Spinal cord (tissue), 10 donors: ENCODE results near the gene MPP4. TPM values are rescaled to one million over a fixed set of nuclear protein-coding genes. Genes with fewer than 3 reads are reported as not detected.
A peak's percentile ranks its signal among the peaks of the same experiment; 100 is the strongest.
"Not testable (repeated sequence)": the region's sequence is repeated elsewhere in the genome, so short reads cannot be mapped to it uniquely, and the experiment has no call there.

Experiments used
- DNase-seq, 6 donors: peaks; one replicate each; pipeline versions ENCODE4 v3.0.0 to v3.0.0-alpha.2; 2013 to 2015; ENCODE audit warnings: low spot score in 6 of 6, low read depth in 4 of 6
- H3K27ac ChIP-seq: one replicate; pipeline ENCODE4 v1.5.1; 2013; ENCODE audit warnings: low read depth, low read length, control low read depth
- H3K27me3 ChIP-seq: one replicate; pipeline ENCODE4 v1.6.1; 2013; ENCODE audit warnings: low read length; ENCODE audit not compliant: control insufficient read depth, insufficient read depth
- H3K36me3 ChIP-seq: one replicate; pipeline ENCODE4 v1.6.1; 2013; ENCODE audit warnings: low read length; ENCODE audit not compliant: control insufficient read depth, insufficient read depth
- H3K4me1 ChIP-seq: one replicate; pipeline ENCODE4 v1.6.1; 2013; ENCODE audit warnings: low read length; ENCODE audit not compliant: control insufficient read depth, insufficient read depth
- H3K4me3 ChIP-seq: one replicate; pipeline ENCODE4 v1.5.1; 2013; ENCODE audit warnings: low read depth, low read length, control low read depth
- H3K9me3 ChIP-seq: one replicate; pipeline ENCODE4 v1.6.1; 2013; ENCODE audit warnings: low read length; ENCODE audit not compliant: control insufficient read depth, insufficient read depth
- WGBS: methylation state at CpG from one replicate; pipeline ENCODE4 v1.1.5; 2013; ENCODE audit warnings: missing lambda C conversion rate; ENCODE audit not compliant: insufficient coverage; 5-methylcytosine and 5-hydroxymethylcytosine counted together
- polyA plus RNA-seq, 2 donors: library from polyadenylated mRNA; unstranded; fragments of 120-200 nt; gene quantifications; one replicate each; pipeline ENCODE4 v1.2.1, GENCODE V29; 2013; ENCODE audit not compliant: insufficient read length in 2 of 2
- total RNA-seq, 2 donors: library from RNA; depleted of rRNA in 1 of 2; stranded (reverse); fragments of 120-200 nt in 1 of 2; fragments of >200 nt in 1 of 2; gene quantifications; one replicate each; pipeline versions ENCODE4 v1.2.3 to v1.2.4, GENCODE V29; 2013 to 2014
- donor health status: healthy.

The MPP4 gene
- total and polyA plus RNA-seq, 4 donors = 0.22 to 0.89 (median 0.28) TPM

DNA sequence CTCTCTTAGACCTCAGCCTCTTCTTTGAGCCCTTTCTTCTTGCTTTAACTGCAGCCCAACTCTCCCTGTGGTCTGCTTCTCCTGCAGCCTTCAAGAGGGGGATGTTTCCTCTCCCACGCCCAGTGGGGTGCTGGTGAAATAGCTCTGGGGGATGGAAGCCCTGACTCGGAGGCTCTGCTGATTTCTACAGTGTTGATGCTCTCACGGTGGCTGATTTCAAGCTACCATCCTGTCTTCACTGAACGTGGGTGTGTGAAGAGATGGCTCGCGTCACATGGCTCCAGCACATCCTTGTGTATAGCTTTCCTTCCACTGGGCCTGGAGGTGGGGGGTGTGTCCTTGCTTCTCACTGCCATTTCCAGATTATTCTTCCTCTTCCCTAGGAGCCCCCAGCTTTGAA, 20.0 kb downstream of the MPP4 start:
- WGBS = no CpG with 5 or more reads among the region's 6 CpGs
- H3K9me3 ChIP-seq = no peaks in the 10 kb centered on the region
- no peaks in the 10 kb centered on the region for H3K4me1 ChIP-seq
- H3K27ac ChIP-seq = no peak overlapping the region
- no peak overlapping the region for H3K4me3 ChIP-seq
- no peaks in the 10 kb centered on the region for H3K27me3 ChIP-seq
- no peak for DNase-seq
- no peaks in the 10 kb centered on the region for H3K36me3 ChIP-seq

DNA sequence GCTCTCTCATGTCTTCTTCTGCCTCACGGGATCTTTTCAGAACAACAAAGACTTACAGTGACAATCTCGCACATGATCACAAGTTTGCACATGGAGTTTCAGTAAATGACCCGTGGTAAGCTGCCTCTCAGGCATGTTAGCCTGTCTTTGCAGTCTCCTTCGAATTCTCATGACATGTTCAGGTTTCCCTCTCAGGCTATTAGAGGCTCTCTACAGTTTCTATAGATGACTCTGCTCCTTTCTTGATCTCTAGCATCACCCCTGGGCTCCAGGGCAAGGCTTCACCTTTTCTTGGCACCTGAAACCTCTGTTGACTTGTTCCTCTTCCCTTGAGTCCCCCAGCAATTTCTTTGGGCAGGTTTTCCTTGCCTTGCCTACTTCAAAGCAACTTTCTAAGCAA, 23.0 kb downstream of the MPP4 start:
- Histone ChIP-seq H3K9me3 (no peaks in the 10 kb centered on the region), H3K4me3 (no peak overlapping the region), H3K4me1 (no peaks in the 10 kb centered on the region), H3K27ac (no peak overlapping the region), H3K27me3 (no peaks in the 10 kb centered on the region), H3K36me3 (no peaks in the 10 kb centered on the region)
- WGBS = 91% methylated on average over 3 of the region's 4 CpGs
- no peak for DNase-seq

- H3K4me3 ChIP-seq = no peak overlapping the region
- H3K27ac ChIP-seq = no peak overlapping the region
- no peaks in the 10 kb centered on the region for H3K9me3 ChIP-seq
- no peaks in the 10 kb centered on the region for H3K27me3 ChIP-seq
- no peaks in the 10 kb centered on the region for H3K36me3 ChIP-seq
- 67% methylated on average over 2 of the region's 3 CpGs for WGBS
- H3K4me1 ChIP-seq = no peaks in the 10 kb centered on the region
- no peak for DNase-seq
Measured at GRCh38 chr2:201674794-201675193, 23.6 kb downstream of the MPP4 start.

DNA sequence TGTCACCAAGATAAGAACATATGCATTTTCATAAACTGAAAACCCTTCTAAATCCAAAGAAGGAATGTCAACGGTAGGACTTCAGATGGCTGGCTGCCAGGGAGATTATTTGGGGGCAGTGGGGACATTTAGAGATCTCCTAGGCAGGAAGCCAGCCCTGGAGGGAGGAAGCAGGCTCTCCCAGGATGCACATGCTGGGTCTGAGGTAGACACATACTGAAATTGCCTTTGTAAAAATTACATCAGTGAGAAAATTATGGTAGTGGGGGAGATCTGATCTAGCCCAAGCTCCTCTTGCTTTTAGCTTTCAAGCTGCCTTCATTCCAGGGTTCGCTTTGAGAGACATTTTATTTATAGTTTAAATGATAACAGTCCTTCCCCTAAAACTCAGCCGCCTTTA, 24.1 kb downstream of the MPP4 start:
- Histone ChIP-seq H3K4me3 (no peak overlapping the region), H3K27ac (no peak overlapping the region), H3K4me1 (no peaks in the 10 kb centered on the region), H3K27me3 (no peaks in the 10 kb centered on the region), H3K9me3 (no peaks in the 10 kb centered on the region), H3K36me3 (no peaks in the 10 kb centered on the region)
- no peak for DNase-seq
- no CpG with 5 or more reads among the region's 3 CpGs for WGBS

DNA sequence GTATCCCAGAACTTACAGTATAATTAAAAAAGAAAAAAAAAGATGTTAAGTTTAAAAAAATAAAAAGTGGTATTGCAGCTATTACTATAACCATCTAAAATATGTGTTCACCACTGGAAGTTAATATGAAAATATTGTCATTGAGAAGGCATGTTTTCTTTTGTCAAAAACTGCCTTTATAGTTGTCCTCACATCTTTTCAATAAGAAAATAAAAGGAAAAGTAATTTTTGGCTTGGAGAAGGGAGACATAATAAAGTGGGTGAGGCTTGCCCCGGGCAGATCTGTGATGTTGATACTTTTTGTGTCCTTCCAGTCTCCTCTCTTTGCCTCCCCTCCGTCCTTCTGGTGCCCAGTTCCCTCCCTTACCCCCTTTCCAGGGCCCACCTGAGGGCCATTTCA, 24.9 kb downstream of the MPP4 start:
- no peak for DNase-seq
- Histone ChIP-seq H3K4me3 (no peak overlapping the region), H3K36me3 (no peaks in the 10 kb centered on the region), H3K27me3 (no peaks in the 10 kb centered on the region), H3K4me1 (no peaks in the 10 kb centered on the region), H3K27ac (no peak overlapping the region), H3K9me3 (no peaks in the 10 kb centered on the region)
- 58% methylated on average over 1 of the region's 2 CpGs for WGBS

- not testable (repeated sequence) for H3K27ac ChIP-seq, H3K4me3 ChIP-seq, H3K27me3 ChIP-seq, H3K36me3 ChIP-seq, H3K4me1 ChIP-seq, H3K9me3 ChIP-seq, DNase-seq
- WGBS = 50% methylated on average over 3 of the region's 4 CpGs
Measured at GRCh38 chr2:201671205-201671604, 27.2 kb downstream of the MPP4 start.

GRCh38 chr2:201669865-201670264, 28.6 kb downstream of the MPP4 start:
- Histone ChIP-seq H3K27ac (no peak overlapping the region), H3K9me3 (no peaks in the 10 kb centered on the region), H3K36me3 (no peaks in the 10 kb centered on the region), H3K4me3 (no peak overlapping the region), H3K27me3 (no peaks in the 10 kb centered on the region), H3K4me1 (no peaks in the 10 kb centered on the region)
- no CpG with 5 or more reads among the region's 1 CpG for WGBS
- DNase-seq = no peak

GRCh38 chr2:201668402-201668910, 30.0 kb downstream of the MPP4 start:
- Histone ChIP-seq H3K4me1 (no peaks in the 10 kb centered on the region), H3K9me3 (no peaks in the 10 kb centered on the region), H3K36me3 (no peaks in the 10 kb centered on the region), H3K4me3 (no peak overlapping the region), H3K27ac (no peak overlapping the region), H3K27me3 (no peaks in the 10 kb centered on the region)
- 63% methylated on average over 3 of the region's 3 CpGs for WGBS
- DNase-seq = no peak

DNA sequence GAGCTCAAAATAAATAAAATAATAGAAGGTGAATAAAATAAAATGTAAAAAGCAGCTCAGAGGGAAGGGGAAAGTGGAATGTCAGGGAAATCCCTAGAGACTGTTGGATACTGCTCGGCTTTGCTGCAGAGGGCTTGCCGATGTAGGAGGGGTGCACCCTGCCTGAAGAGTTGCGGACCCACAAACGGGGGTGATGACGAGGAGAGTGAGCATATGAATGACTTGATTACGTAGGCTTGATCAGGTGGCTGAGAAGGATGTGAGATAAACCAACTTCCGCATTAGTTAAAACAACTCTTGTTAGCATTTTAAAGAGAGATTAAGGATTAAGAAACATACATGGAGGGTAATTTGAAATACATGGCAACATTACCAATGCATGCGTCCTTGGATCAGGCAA, 34.1 kb downstream of the MPP4 start:
- Histone ChIP-seq H3K36me3 (no peaks in the 10 kb centered on the region), H3K27ac (no peak overlapping the region), H3K4me1 (no peaks in the 10 kb centered on the region), H3K9me3 (no peaks in the 10 kb centered on the region), H3K27me3 (no peaks in the 10 kb centered on the region), H3K4me3 (no peak overlapping the region)
- DNase-seq = no peak
- 62% methylated on average over 5 of the region's 8 CpGs for WGBS

DNA sequence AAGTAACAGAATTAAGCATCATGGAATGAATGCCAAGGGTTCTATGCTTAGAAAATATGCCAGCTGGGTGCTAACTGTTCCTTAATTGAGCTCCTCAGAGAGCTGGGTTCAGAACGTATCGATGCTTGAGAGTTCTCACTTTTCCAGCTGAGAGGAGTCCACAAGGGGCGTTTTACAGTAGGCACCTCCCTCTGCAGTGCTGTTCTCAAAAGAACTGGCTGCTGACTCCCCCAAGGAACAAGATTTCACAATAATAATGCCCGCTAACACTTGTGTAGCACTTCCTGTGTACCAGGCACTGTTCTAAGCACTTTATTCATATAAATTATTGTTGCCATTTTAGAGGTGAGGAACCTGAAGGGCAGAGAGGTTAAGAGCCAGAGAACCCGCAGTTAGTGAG, 37.1 kb downstream of the MPP4 start:
- Histone ChIP-seq H3K27me3 (no peaks in the 10 kb centered on the region), H3K4me1 (no peaks in the 10 kb centered on the region), H3K27ac (no peak overlapping the region), H3K4me3 (no peak overlapping the region), H3K36me3 (no peaks in the 10 kb centered on the region), H3K9me3 (no peaks in the 10 kb centered on the region)
- 41% methylated on average over 3 of the region's 5 CpGs for WGBS
- DNase-seq = peak in 1 of 6 donors; percentile 13
